ENCODE data around the gene PACS2.

Gene PACS2

GRCh38 chr14:105365681-105366080 is 51.1 kb downstream of the PACS2 start:
- peaks cover 12 to 13% of the 10 kb centered on the region in 2 donors for H3K4me1 Mint-ChIP-seq
- no peak for ATAC-seq (replicated peaks)
- no peak overlapping the region for H3K4me3 Mint-ChIP-seq
- H3K9me3 Mint-ChIP-seq = no peaks in the 10 kb centered on the region
- no peaks in the 10 kb centered on the region for H3K27me3 Mint-ChIP-seq
- H3K27ac Mint-ChIP-seq = no peak overlapping the region
- H3K36me3 Mint-ChIP-seq = peaks cover 8 to 20% of the 10 kb centered on the region in 2 donors
- no peak for DNase-seq

DNA sequence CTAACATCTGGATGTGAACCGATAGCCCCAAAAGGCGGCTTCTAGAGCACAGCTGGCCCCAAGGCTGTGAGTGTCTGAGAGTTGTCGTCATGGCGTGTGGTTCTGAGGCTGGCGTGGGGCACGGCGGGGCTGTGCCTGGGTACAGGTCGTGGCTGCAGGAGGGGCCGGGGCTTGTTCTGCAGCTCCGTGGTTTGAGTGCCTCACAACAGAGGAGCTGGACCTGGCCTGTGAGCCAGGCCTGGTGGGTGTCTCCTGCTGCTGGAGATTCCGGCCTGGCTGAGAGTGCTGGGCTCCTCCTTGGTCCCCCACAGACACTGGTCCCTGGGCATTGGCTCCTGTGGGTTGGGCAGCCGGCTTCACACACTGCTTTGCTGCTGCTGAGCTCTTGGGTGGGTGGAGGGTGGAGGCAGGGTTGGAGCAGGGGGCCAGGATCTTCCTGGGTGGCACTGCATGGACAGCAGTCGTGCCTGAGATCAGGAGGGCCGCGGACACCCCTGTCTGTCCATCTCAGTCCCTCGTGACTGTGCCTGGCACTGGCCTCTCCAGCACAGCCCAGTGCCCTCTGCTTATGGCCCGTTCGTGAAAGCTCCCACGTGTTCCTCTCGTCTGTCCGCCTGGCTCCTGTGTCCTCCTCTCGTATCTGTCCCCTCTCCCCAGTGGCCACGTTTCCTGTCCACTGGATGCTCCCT is 52.0 kb downstream of the PACS2 start:
- no peak for DNase-seq
- no peaks in the 10 kb centered on the region for H3K9me3 Mint-ChIP-seq
- no peak for ATAC-seq (replicated peaks)
- peaks cover 12 to 21% of the 10 kb centered on the region in 2 donors for H3K36me3 Mint-ChIP-seq
- H3K4me3 Mint-ChIP-seq = peak overlapping the region; percentile 13 to 17
- no peak overlapping the region for H3K27ac Mint-ChIP-seq
- H3K4me1 Mint-ChIP-seq = peaks cover 16 to 18% of the 10 kb centered on the region in 2 donors
- no peaks in the 10 kb centered on the region for H3K27me3 Mint-ChIP-seq

DNA sequence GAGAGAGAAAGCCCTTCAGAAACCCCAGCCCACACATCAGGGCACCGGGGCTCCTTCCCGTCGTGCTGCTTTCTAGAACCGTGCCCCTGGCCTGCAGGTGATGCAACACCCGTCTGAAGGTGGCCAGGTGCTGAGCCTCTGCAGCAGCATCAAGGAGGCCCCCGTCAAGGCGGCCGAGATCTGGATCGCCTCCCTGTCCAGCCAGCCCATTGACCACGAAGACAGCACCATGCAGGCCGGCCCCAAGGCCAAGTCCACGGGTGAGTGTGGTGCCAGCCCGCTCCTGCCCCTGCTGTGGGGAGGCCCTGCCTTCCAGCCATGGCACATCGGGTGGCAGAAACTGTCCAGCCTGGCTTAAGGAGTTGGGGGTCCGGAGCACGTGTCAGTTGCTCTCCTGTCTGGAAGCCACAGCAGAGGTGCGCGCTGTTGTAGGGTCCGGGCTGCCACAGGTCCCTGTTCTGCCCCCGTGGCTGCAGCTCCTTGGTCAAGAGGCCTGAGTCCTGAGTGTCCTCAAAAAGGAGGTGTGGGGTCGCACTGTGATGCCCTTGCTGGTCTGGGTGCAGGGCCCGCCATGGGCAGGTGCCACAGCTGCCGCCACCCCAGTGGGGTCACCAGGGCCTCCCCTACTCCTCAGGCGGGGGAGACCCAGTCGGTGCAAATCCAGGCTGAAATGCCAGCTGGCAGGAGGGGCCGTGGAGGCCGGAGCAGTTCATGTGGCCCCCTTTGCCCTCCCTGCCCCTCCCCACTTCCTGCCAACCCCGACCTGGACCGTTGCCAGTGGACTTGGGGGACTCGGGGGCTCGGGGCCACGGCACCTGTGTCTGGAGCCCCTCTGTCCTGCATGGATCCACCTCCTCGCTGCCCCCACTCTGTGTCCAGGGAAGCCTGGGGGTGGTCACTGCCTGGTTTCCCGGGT is 52.8 kb downstream of the PACS2 start:
- Mint-ChIP-seq H3K4me3 (peak overlapping the region in 1 of 2 donors; percentile 17), H3K9me3 (no peaks in the 10 kb centered on the region), H3K27ac (no peak overlapping the region), H3K4me1 (peaks cover 16 to 18% of the 10 kb centered on the region in 2 donors), H3K36me3 (peaks cover 13 to 15% of the 10 kb centered on the region in 2 donors), H3K27me3 (no peaks in the 10 kb centered on the region)
- ATAC-seq (replicated peaks) (no peak), DNase-seq (no peak)

DNA sequence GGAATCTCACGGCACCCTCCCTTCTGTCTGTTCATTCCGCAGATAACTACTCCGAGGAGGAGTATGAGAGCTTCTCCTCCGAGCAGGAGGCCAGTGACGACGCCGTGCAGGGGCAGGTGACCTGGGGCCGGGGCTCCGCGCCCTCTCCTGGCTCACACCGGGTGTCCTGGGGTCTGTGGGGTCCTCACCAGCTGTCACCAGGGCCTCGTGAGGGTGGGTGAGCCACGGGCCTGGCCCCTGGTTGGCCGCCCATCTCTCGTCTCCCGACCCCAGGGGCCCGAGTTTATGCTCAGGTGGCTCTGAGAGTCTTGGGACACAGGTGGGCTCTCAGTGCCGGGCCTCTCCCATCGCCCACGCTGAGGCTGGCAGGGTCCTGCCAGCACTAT is 53.5 kb downstream of the PACS2 start:
- peaks cover 16 to 18% of the 10 kb centered on the region in 2 donors for H3K4me1 Mint-ChIP-seq
- DNase-seq (no peak), ATAC-seq (replicated peaks) (no peak)
- H3K4me3 Mint-ChIP-seq = no peak overlapping the region
- H3K36me3 Mint-ChIP-seq = peaks cover 13 to 15% of the 10 kb centered on the region in 2 donors
- no peak overlapping the region for H3K27ac Mint-ChIP-seq
- no peaks in the 10 kb centered on the region for H3K27me3 Mint-ChIP-seq
- H3K9me3 Mint-ChIP-seq = no peaks in the 10 kb centered on the region

DNA sequence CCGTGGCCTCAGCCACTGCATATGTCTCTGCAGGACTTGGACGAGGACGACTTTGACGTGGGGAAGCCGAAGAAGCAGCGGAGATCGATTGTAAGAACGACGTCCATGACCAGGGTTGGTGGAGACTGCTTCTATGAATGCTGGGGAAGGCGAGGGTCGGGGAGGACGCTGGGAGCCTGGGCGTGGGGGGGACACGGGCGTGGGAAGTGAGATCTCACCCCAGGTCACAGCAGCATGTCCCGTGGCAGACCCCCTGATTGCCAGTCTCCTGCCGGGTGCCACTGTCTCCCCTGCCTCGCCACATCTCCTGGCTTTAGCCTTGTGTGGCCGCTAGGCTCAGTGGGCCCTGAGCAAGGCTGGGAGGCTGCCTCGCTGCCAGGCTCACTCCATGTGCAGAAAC is 53.9 kb downstream of the PACS2 start:
- Mint-ChIP-seq H3K4me1 (peaks cover 13 to 14% of the 10 kb centered on the region in 2 donors), H3K27ac (no peak overlapping the region), H3K4me3 (no peak overlapping the region), H3K36me3 (peaks cover 13 to 15% of the 10 kb centered on the region in 2 donors), H3K9me3 (no peaks in the 10 kb centered on the region), H3K27me3 (no peaks in the 10 kb centered on the region)
- no peak for DNase-seq
- ATAC-seq (replicated peaks) = no peak

GRCh38 chr14:105368910-105369652 is 54.5 kb downstream of the PACS2 start:
- H3K36me3 Mint-ChIP-seq = peaks cover 13 to 15% of the 10 kb centered on the region in 2 donors
- H3K27me3 Mint-ChIP-seq = no peaks in the 10 kb centered on the region
- no peak overlapping the region for H3K27ac Mint-ChIP-seq
- DNase-seq (no peak), ATAC-seq (replicated peaks) (no peak)
- H3K4me1 Mint-ChIP-seq = peaks cover 7 to 8% of the 10 kb centered on the region in 2 donors
- no peak overlapping the region for H3K4me3 Mint-ChIP-seq
- no peaks in the 10 kb centered on the region for H3K9me3 Mint-ChIP-seq

DNA sequence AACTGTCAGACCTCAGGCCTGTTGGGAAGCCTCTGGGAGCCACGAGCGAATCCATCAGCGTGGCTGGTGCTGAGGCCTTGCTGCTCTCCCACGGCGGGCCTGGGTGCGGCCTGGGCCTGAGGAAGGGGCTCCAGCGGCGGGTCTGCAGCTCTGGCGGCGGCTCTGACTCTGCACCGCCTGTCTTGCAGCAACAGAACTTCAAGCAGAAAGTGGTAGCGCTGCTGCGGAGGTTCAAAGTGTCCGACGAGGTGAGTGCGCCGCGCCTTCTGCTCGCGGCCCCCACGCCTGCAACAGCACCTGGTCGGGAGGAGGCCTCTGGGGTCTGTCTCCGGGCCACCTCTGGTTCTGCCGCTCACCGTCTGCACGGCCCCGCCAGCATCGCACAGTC is 55.1 kb downstream of the PACS2 start:
- Mint-ChIP-seq H3K27me3 (no peaks in the 10 kb centered on the region), H3K9me3 (no peaks in the 10 kb centered on the region), H3K4me3 (no peak overlapping the region), H3K27ac (no peak overlapping the region), H3K36me3 (peaks cover 13 to 15% of the 10 kb centered on the region in 2 donors), H3K4me1 (peaks cover 7% of the 10 kb centered on the region in 2 donors)
- DNase-seq = no peak
- no peak for ATAC-seq (replicated peaks)

GRCh38 chr14:105374389-105374788 is 59.8 kb downstream of the PACS2 start:
- Mint-ChIP-seq H3K4me3 (no peak overlapping the region), H3K27me3 (no peaks in the 10 kb centered on the region), H3K36me3 (peaks cover 8 to 19% of the 10 kb centered on the region in 2 donors), H3K4me1 (peaks cover 14 to 18% of the 10 kb centered on the region in 2 donors), H3K27ac (no peak overlapping the region), H3K9me3 (peaks cover 4 to 7% of the 10 kb centered on the region in 2 donors)
- DNase-seq (no peak), ATAC-seq (replicated peaks) (no peak)

- peak; percentile 51 for DNase-seq
- H3K9me3 Mint-ChIP-seq = peaks cover 4 to 7% of the 10 kb centered on the region in 2 donors
- H3K4me1 Mint-ChIP-seq = peaks cover 14 to 17% of the 10 kb centered on the region in 2 donors
Observed at GRCh38 chr14:105375635-105376057, 61.1 kb downstream of the PACS2 start.

GRCh38 chr14:105376521-105377440 is 62.2 kb downstream of the PACS2 start:
- Mint-ChIP-seq H3K4me3 (no peak overlapping the region), H3K9me3 (peaks cover 4 to 7% of the 10 kb centered on the region in 2 donors), H3K27ac (no peak overlapping the region), H3K36me3 (peaks cover 9 to 12% of the 10 kb centered on the region in 2 donors), H3K27me3 (no peaks in the 10 kb centered on the region), H3K4me1 (peaks cover 10 to 11% of the 10 kb centered on the region in 2 donors)
- ATAC-seq (replicated peaks) = no peak
- DNase-seq = no peak

More at GRCh38 chr14:105375635-105376057, 61.1 kb downstream of the PACS2 start:
- Mint-ChIP-seq H3K36me3 (peaks cover 12 to 18% of the 10 kb centered on the region in 2 donors), H3K27ac (no peak overlapping the region), H3K27me3 (no peaks in the 10 kb centered on the region), H3K4me3 (no peak overlapping the region)
- ATAC-seq (replicated peaks) = peak; percentile 82 to 87

DNA sequence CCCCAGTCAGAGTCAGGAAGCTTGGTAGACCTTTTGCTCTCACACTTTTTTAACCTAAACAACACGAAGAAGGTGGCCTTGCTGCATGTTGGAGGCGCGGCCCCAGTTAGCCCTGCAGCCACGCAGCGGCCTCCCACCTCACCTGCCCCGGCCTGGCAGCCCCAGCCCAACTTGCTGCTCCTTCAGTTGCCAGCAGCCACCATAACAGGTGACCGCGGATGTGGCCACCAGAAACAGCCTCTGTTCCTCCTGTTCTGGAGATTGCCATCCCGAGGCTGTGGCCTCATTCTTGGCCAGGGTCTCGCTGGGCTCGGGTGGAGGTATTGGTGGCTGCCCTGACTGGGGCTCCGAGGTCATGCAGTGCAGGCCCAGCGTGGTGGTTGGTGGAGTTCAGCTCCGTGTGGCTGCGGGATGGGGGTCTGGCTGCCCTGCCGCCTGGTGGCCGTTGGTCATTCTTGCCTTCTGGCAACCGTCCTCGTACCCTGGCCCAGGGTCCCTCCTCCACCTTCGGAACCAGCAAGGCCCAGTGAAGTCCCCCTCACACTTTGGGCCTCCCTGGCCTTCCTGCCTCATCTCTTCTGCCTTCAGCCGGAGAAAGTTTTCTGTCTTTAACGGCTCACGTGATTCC is 63.1 kb downstream of the PACS2 start:
- ATAC-seq (replicated peaks) = no peak
- Mint-ChIP-seq H3K36me3 (peaks cover 8 to 14% of the 10 kb centered on the region in 2 donors), H3K27me3 (no peaks in the 10 kb centered on the region), H3K4me1 (peaks cover 10 to 11% of the 10 kb centered on the region in 2 donors), H3K9me3 (peaks cover 4 to 7% of the 10 kb centered on the region in 2 donors), H3K27ac (no peak overlapping the region), H3K4me3 (no peak overlapping the region)
- DNase-seq = no peak

- Mint-ChIP-seq H3K27ac (no peak overlapping the region), H3K4me3 (no peak overlapping the region), H3K9me3 (peaks cover 4 to 7% of the 10 kb centered on the region in 2 donors), H3K4me1 (peaks cover 10 to 11% of the 10 kb centered on the region in 2 donors), H3K36me3 (peaks cover 13 to 19% of the 10 kb centered on the region in 2 donors), H3K27me3 (no peaks in the 10 kb centered on the region)
- ATAC-seq (replicated peaks) (no peak), DNase-seq (no peak)
Observed at GRCh38 chr14:105378199-105378598, 63.7 kb downstream of the PACS2 start.
